ENCODE results near the gene RNF121.

RNF121 gene

DNA sequence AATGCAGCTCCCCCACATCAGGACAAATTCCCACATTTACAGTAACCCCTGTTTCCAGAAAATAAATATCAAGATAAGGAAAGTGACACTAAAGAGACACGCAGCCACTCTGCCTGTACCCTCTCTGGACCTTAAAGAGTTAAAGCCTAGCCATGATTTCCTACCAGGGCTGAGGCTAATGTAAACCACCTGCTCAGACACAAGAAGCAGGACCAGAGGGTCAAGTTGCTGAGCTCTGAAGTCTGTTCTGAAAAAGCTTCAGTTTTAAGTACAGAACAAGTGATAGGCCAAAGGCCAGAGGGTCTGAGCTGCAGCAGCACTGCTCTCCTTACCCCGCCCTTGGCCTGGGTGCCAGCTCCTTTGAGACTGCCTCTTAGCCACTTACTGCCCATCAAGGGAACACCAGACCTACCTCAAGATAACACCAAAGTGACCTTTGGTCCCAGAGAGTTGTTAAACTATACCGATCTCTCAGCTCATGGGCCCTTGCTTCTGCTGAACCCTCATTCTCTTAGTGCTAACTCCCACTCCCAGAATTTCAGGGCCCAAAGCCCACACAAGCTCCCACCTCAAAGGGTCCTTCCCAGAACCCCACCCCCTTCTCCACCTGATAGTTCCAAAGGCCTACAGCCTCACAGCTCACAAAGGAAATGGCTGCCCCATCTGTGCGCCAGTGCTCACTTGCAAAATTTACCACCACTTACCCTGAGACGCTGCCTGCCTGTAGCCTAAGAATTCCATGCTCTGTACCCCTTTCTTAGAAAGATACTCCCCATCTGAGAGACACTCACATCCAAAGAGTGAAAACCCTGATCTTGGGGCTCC lies 110.4 kb downstream of the RNF121 start:
- DNase-seq (ENCODE audit: low read depth): peak; percentile 79

DNA sequence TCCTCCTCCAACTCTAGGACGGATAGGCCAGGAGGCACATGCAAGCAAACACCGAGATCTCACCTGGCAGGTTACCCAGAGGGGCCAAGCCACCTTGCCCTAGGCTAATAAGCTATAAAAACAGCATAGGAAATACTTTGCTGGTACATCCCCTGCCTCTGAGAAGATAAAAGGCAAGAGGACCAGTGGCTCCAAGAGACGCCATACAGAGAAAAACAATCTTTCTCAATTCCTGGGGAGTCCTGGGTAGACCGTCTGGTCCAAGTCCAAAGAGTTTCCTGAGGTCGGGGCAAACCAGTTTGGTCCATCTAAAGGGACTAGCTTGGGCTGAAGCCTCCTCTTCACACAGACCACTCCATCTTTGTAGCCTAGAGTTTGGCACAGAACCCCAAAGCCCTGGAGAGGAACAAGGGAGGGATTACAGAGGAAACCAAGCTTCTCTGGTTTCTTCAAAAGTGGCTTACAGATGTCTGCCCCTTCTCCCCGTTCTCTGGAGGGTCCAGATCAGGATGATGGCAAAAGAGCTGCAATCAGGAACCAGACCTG lies 111.1 kb downstream of the RNF121 start:
- no peak for DNase-seq (ENCODE audit: low read depth)

DNA sequence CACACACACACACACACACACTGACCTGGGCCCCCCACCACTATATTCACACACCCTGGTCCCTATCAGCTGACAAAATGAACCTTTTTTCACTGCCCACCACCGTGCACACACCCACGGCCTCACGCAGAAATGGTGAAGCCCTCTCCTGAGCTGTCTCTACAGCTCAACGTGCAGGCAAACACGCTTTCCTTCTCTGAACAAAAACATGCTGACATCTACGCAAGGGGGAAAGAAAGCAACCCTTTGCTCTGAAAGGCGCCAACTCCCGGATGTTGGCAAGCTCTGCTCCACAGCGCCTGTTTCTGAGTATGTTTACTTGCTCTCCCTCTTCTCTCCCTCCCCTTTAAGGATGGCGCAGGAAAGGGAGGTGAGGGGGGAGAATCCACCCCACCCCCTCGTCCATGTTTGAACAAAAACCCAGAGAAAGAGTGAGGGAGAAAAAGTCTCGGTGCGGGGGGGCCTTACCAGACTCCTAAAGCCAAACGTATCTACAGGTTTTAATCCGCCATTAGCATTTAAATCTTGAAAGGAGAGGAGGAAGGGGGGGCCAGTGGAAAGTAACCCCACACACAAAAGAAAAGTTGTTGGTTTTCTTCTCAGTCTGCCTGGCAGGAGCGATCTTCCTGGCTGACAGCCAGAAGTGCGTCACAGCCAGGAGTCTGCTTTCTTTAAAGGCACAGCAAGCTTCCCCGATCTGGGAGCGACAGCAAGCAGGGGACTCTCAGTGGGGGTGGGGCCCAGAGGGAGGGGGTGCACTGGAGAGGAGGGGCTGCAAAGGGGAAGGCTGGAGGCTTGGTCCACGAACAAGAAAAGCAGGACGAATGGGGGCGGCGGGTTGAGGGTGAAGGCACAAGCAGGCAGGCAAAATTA lies 111.9 kb downstream of the RNF121 start:
- DNase-seq (ENCODE audit: low read depth): peak; percentile 92

DNA sequence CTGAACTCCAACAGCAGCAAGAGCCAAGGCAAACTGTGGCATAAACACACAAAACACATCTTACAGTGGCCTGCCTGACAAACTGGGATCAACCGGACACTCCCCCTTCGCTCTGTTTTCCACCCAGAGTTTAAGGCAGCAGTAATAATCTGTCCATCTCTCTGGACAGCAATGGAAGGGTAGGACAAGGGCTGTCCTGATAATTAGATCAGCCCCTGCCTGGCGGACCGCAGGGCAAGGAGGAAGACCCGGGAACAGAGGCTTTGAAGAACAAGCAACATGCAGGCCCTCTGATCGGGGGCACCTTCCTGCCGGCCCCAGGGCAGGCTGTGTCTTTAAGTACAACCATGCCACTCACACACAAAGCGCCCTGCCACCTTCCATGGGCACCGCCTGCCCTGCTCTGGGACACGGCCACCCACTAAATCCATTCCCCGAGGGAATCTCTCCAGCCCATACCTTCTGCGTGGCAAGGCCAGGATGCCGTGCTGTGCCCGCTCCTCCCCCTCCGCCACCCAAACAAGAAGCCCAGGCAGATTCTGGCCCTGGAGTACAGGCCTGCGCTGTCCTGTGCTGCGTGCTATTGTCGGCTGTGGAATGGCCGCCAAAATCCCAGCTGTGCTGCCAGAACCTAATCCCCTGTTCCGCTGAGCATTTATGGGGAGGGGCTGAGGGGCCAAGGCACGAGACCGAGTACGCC lies 112.7 kb downstream of the RNF121 start:
- peak; percentile 57 for DNase-seq (ENCODE audit: low read depth)

DNA sequence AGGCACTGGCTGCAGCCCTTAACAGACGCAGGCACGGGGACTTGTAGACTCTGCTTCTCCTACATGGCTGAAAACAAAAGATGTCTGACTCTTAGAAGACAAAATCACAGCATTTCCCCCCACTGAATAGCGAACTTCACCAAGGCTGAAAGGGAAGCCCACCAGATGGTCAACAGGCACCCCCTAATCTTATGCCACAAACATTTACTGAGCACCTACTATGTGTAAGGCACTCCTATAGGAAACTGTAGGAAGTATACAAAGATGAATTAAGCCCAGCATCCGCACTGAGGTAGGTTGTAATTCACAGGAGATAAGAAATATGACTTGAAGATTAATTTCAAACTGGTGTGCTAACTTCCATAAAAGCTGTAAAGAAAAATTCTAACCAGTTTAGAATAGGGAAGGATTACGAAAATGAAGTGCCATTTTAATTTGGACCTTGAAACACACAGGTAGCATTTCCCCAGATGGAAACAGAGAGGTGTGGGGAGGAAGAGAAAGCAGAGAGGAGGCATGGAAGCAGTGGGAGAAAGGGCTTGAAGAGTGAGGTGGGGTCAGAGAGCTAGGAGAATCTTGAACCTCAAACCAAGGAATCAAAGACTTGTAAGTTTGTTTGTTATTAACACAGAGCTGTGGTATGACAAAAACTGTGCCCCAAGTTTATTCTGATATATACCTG lies 113.4 kb downstream of the RNF121 start:
- DNase-seq (ENCODE audit: low read depth): no peak

DNA sequence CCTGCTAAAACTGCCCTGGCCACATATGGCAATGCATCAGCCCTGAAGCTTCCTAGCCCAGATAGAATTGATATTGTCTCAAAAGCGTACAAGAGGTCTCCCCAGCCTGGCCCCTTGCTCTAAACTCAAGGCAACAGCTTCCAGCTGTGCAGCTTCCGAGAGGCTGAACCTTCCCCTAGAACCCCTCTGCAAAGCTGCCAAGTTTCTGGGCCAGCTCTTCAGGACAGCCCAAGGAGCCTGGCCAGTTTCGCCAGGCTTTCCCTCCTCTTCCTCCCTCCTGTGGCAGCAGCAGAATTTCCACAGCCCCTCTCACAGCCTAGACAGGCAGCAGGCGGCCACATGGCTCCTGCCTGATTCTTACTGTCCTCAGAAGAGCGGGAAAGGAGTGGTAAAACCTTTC lies 117.0 kb downstream of the RNF121 start:
- peak; percentile 68 for DNase-seq (ENCODE audit: low read depth)
